Ovary (tissue), 3 donors: ENCODE results near the gene DNASE1L3.

Experiments
- POLR2A ChIP-seq: fragments of 450-650 bp; IDR thresholded peaks from one replicate; pipeline ENCODE4 v1.6.1; 2017; ENCODE audit warnings: antibody characterized with exemption, mild to moderate bottlenecking, moderate library complexity
- TF ChIP-seq, protein P1 (sequence below), 3 donors: fragments of 450-650 bp in 2 of 3; fragments of 200-600 bp in 1 of 3; IDR thresholded peaks; one replicate each; pipeline versions ENCODE4 v1.5.1 to v1.8.0; 2016 to 2022; ENCODE audit warnings: antibody characterized with exemption in 3 of 3, mild to moderate bottlenecking in 1 of 3
- donor health status: DM: no; HTN: no; CAD: no.

- TF ChIP-seq, protein P1, sequence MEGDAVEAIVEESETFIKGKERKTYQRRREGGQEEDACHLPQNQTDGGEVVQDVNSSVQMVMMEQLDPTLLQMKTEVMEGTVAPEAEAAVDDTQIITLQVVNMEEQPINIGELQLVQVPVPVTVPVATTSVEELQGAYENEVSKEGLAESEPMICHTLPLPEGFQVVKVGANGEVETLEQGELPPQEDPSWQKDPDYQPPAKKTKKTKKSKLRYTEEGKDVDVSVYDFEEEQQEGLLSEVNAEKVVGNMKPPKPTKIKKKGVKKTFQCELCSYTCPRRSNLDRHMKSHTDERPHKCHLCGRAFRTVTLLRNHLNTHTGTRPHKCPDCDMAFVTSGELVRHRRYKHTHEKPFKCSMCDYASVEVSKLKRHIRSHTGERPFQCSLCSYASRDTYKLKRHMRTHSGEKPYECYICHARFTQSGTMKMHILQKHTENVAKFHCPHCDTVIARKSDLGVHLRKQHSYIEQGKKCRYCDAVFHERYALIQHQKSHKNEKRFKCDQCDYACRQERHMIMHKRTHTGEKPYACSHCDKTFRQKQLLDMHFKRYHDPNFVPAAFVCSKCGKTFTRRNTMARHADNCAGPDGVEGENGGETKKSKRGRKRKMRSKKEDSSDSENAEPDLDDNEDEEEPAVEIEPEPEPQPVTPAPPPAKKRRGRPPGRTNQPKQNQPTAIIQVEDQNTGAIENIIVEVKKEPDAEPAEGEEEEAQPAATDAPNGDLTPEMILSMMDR (IDR thresholded peaks at IDR 0.05): no peak
- no peak for TF ChIP-seq POLR2A
Measured at GRCh38 chr3:58180940-58181587, 29.7 kb downstream of the DNASE1L3 start.
